ENCODE results near the gene MACROD2. TPM values are rescaled to one million over a fixed set of nuclear protein-coding genes. Genes with fewer than 3 reads are reported as not detected.

Gene MACROD2
- total and polyA plus RNA-seq, 9 donors: 3.7 to 25.5 (median 7.8) TPM

DNA sequence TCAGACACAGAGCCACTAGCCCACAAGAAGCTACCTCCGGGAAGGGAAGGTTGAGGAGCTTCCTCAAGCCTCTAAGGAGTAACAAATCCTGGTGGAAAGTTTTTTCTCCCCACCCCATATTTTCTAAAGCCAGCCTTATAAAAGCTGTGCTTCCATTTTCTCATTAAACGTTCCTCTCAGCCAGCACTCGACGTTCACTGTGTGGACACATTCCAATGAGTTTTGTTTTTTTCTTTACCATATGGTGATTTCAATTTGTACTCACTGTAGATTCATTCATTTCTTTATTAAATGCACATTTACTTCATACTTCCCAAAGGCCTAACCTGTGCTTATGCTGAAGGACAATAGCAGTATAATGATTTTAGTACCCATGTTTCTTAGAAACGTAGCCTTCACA is 536.5 kb downstream of the MACROD2 start:
- Histone ChIP-seq H3K36me3 (no peaks in the 10 kb centered on the region), H3K4me3 (no peak overlapping the region), H3K4me1 (ENCODE audit: insufficient read depth) (no peaks in the 10 kb centered on the region), H3K27ac (no peak overlapping the region), H3K9me3 (no peaks in the 10 kb centered on the region), H3K27me3 (no peaks in the 10 kb centered on the region)
- TF ChIP-seq EP300 (IDR thresholded peaks at IDR 0.05): no peak
- TF ChIP-seq POLR2A (IDR thresholded peaks at IDR 0.05): no peak
- TF ChIP-seq, protein P1, sequence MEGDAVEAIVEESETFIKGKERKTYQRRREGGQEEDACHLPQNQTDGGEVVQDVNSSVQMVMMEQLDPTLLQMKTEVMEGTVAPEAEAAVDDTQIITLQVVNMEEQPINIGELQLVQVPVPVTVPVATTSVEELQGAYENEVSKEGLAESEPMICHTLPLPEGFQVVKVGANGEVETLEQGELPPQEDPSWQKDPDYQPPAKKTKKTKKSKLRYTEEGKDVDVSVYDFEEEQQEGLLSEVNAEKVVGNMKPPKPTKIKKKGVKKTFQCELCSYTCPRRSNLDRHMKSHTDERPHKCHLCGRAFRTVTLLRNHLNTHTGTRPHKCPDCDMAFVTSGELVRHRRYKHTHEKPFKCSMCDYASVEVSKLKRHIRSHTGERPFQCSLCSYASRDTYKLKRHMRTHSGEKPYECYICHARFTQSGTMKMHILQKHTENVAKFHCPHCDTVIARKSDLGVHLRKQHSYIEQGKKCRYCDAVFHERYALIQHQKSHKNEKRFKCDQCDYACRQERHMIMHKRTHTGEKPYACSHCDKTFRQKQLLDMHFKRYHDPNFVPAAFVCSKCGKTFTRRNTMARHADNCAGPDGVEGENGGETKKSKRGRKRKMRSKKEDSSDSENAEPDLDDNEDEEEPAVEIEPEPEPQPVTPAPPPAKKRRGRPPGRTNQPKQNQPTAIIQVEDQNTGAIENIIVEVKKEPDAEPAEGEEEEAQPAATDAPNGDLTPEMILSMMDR (IDR thresholded peaks at IDR 0.05): no peak
- 50 to 68% (median 58%) methylated on average over 5 of the region's 5 CpGs for WGBS, 3 donors
- DNase-seq: no peak
- intact Hi-C loops (cut with DNase I): no loop called here

DNA sequence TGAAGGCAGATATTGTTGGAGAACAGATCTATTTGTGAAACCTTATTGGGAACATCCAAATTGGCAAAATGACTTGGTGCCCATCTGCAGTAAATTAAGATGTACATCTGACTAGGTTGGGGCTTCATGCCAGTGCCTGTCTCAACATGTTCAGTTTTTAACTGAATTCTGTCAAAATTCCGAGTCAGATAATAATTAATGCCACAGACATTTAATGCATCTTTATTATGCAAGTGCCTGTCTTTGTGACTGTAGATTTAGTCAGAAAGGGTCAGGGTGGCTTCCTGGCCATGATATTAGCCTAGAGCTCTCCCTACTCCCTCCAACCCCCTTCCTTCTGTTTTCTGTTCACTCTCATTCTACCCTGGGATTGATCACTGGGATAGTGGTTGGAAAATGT is 541.4 kb downstream of the MACROD2 start:
- no peak for DNase-seq
- no peak for TF ChIP-seq POLR2A (IDR thresholded peaks at IDR 0.05)
- no peak for TF ChIP-seq EP300 (IDR thresholded peaks at IDR 0.05)
- TF ChIP-seq, protein P1 (IDR thresholded peaks at IDR 0.05): no peak
- H3K27me3 ChIP-seq: no peaks in the 10 kb centered on the region
- H3K27ac ChIP-seq: no peak overlapping the region
- H3K9me3 ChIP-seq: no peaks in the 10 kb centered on the region
- H3K4me3 ChIP-seq: no peak overlapping the region
- H3K4me1 ChIP-seq (ENCODE audit: insufficient read depth): no peaks in the 10 kb centered on the region
- no peaks in the 10 kb centered on the region for H3K36me3 ChIP-seq
- intact Hi-C loops (cut with DNase I): no loop called here
- WGBS, 3 donors: 72 to 87% (median 84%) methylated on average over 1 of the region's 1 CpG

GRCh38 chr20:14538433-14538832 is 543.1 kb downstream of the MACROD2 start:
- Histone ChIP-seq H3K4me3 (no peak overlapping the region), H3K9me3 (no peaks in the 10 kb centered on the region), H3K36me3 (no peaks in the 10 kb centered on the region), H3K27me3 (no peaks in the 10 kb centered on the region), H3K27ac (no peak overlapping the region), H3K4me1 (ENCODE audit: insufficient read depth) (no peaks in the 10 kb centered on the region)
- DNase-seq: no peak
- TF ChIP-seq, protein P1 (IDR thresholded peaks at IDR 0.05): no peak
- TF ChIP-seq EP300 (IDR thresholded peaks at IDR 0.05) (no peak), POLR2A (IDR thresholded peaks at IDR 0.05) (no peak)
- intact Hi-C loops (cut with DNase I): no loop called here
- 95 to 99% (median 96%) methylated on average over 5 of the region's 5 CpGs for WGBS, 3 donors

DNA sequence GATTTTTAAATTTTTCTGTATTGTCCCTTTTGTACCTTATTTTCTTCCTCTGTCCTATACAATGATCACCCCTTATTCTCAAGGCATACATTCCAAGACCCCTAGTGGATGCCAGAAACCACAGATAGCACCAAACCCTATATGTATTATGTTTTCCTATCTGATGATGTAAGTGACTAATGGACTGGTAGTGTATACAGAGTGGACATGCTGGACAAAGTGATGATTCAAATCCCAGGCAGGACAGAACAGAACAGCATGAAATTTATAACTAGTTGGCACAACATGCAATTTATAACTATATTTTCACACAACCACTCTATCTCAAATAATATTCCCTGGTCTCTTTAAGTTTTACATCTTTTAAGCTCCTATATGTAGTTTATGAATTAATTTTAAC is 547.7 kb downstream of the MACROD2 start:
- H3K4me1 ChIP-seq (ENCODE audit: insufficient read depth): no peaks in the 10 kb centered on the region
- no peaks in the 10 kb centered on the region for H3K27me3 ChIP-seq
- no peak overlapping the region for H3K27ac ChIP-seq
- intact Hi-C loops (cut with DNase I): no loop called here
- no peaks in the 10 kb centered on the region for H3K36me3 ChIP-seq
- no peak for DNase-seq
- no peak for TF ChIP-seq POLR2A (IDR thresholded peaks at IDR 0.05)
- no peak for TF ChIP-seq EP300 (IDR thresholded peaks at IDR 0.05)
- TF ChIP-seq, protein P1 (IDR thresholded peaks at IDR 0.05): no peak
- no peaks in the 10 kb centered on the region for H3K9me3 ChIP-seq
- H3K4me3 ChIP-seq: no peak overlapping the region

DNA sequence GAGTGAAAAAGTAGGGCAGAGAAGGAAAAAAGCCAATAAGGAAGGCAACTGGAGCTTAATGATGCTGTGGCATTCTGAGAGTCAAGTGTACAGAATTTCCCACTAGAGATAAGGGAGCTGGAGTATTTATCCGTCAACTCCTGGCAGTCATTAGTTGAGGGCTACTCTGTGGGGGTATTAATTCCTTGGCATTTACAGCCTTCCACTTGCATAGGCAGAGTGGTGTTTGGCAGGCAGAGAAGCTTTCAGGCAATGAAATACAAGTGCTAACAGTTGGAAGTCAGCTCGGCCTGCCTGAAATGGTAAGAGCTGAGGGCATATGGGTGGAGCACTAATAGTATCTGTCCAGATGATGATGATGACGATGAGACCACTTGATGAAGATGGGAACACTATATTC is 549.4 kb downstream of the MACROD2 start:
- DNase-seq: no peak
- H3K27ac ChIP-seq: no peak overlapping the region
- no peaks in the 10 kb centered on the region for H3K9me3 ChIP-seq
- no peaks in the 10 kb centered on the region for H3K27me3 ChIP-seq
- 42 to 60% (median 50%) methylated on average over 3 of the region's 3 CpGs for WGBS, 3 donors
- TF ChIP-seq POLR2A (IDR thresholded peaks at IDR 0.05) (no peak), EP300 (IDR thresholded peaks at IDR 0.05) (no peak)
- TF ChIP-seq, protein P1 (IDR thresholded peaks at IDR 0.05): no peak
- no peaks in the 10 kb centered on the region for H3K36me3 ChIP-seq
- H3K4me1 ChIP-seq (ENCODE audit: insufficient read depth): no peaks in the 10 kb centered on the region
- intact Hi-C loops (cut with DNase I): no loop called here
- H3K4me3 ChIP-seq: no peak overlapping the region

All from ovary (tissue), 9 donors.